IPS DF 6.9 (cell line): ENCODE results near the gene RHCG.

Experiments used
- DNase-seq: peaks from one replicate; pipeline ENCODE4 v3.0.0-alpha.2; 2013; ENCODE audit warnings: low read depth, low spot score
- H3K27ac ChIP-seq: one replicate; pipeline ENCODE4 v1.5.1; 2013; ENCODE audit warnings: low read length, control low read depth
- H3K27me3 ChIP-seq: 2 replicates; pipeline ENCODE4 v1.6.1; 2013; ENCODE audit warnings: mild to moderate bottlenecking, low read length; ENCODE audit not compliant: control insufficient read depth, insufficient read depth
- H3K36me3 ChIP-seq: 2 replicates; pipeline ENCODE4 v1.6.1; 2013; ENCODE audit warnings: low read length; ENCODE audit not compliant: control insufficient read depth, insufficient read depth
- H3K4me1 ChIP-seq: 2 replicates; pipeline ENCODE4 v1.6.1; 2013; ENCODE audit warnings: low read length; ENCODE audit not compliant: control insufficient read depth, insufficient read depth
- H3K4me3 ChIP-seq: 2 replicates; pipeline ENCODE4 v1.5.1; 2013; ENCODE audit warnings: mild to moderate bottlenecking, low read length
- H3K9me3 ChIP-seq: 2 replicates; pipeline ENCODE4 v1.6.1; 2013; ENCODE audit warnings: low read length, inconsistent platforms; ENCODE audit not compliant: control insufficient read depth, insufficient read depth
- WGBS: extraction: QIAGEN DNeasy Blood & Tissue Kit; methylation state at CpG from one replicate; pipeline ENCODE4 v1.1.7; 2013; ENCODE audit warnings: mixed read lengths, missing lambda C conversion rate; ENCODE audit not compliant: insufficient read length, insufficient coverage; 5-methylcytosine and 5-hydroxymethylcytosine counted together

RHCG gene

DNA sequence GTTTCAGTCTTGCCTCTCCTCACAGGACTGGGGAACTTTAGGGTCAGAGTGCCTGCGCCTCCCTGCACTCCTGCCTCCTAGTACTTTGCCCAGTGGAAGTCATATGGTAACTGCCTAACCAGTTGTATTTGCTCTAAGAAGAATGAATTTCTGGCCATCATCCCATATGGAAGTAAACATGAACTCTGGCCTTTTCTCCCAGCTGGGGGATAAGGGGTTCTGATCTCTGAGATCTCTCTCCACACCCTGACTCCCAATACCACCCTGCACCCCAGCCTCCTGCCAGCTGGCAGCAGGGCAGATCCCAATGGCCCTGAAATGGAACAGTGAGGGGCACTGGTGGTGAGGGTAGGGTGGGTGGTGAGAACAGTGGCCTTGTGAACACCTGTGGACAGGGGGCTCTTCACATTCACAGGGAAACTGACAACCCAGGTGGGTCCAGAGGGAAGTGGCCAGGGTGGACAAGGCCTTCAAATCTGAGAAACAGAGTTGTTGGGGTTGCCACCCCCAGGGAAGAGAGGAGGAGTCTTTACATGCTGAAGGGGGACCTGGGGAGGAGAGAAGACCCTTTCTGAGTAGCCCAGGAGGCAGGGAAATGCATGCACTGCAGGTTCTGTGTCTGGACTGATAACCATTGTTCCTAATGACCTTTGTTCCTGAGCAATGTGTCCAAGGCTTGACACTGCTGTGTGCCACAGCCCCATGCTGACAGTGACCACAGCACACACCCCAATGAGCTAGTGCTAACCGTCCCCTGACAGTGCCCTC is 36.9 kb downstream of the RHCG start:
- H3K27me3 ChIP-seq, result no peaks in the 10 kb centered on the region
- H3K9me3 ChIP-seq, result no peaks in the 10 kb centered on the region
- no peak overlapping the region for H3K4me3 ChIP-seq
- no peak for DNase-seq
- H3K36me3 ChIP-seq, result no peaks in the 10 kb centered on the region
- WGBS, result no CpG with 5 or more reads among the region's 2 CpGs
- H3K4me1 ChIP-seq, result peaks cover 4% of the 10 kb centered on the region
- H3K27ac ChIP-seq, result no peak overlapping the region

DNA sequence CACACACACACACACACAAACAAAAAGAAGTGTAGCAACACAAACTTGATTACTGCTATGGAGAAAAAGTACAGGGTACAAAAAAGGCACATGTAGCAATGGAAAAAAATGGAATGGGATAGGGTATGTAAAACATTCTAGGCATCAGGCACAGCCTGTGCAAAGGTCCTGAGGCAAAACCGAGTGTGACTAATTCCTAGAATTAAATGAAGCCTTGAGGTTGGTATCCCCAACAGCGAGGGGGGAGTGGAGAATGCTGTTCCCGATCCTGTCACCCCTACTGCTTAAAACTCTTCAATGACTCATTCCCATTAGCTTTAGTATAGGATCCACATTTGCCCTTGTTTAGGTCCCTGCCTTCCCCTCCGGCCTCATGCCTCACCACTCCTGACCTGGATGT is 37.9 kb downstream of the RHCG start:
- no CpG with 5 or more reads among the region's 4 CpGs for WGBS
- Histone ChIP-seq H3K4me1 (peaks cover 4% of the 10 kb centered on the region), H3K4me3 (no peak overlapping the region), H3K9me3 (no peaks in the 10 kb centered on the region), H3K36me3 (no peaks in the 10 kb centered on the region), H3K27me3 (no peaks in the 10 kb centered on the region), H3K27ac (no peak overlapping the region)
- no peak for DNase-seq

DNA sequence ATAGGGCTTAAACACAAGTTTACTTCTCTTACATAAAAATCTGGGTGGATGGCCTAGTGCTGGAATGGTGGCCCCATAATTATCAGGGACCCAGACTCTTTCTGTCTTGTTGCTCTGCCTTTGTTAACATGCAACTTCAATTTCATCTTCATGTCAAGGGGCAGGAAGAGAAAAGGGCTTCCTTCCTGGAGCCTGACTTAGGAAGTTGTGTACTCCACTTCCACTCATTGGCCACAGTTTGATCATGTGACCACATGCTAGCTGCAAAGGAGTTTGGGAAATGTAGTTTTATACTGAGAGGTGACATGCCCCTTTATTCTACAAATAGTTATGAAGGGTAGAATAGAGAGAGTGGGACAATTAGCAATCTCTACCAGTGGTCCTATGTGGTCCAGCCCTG is 39.3 kb downstream of the RHCG start:
- no peaks in the 10 kb centered on the region for H3K36me3 ChIP-seq
- no peak overlapping the region for H3K27ac ChIP-seq
- no peak for DNase-seq
- H3K9me3 ChIP-seq, result no peaks in the 10 kb centered on the region
- H3K4me3 ChIP-seq, result no peak overlapping the region
- peaks cover 4% of the 10 kb centered on the region for H3K4me1 ChIP-seq
- no peaks in the 10 kb centered on the region for H3K27me3 ChIP-seq

DNA sequence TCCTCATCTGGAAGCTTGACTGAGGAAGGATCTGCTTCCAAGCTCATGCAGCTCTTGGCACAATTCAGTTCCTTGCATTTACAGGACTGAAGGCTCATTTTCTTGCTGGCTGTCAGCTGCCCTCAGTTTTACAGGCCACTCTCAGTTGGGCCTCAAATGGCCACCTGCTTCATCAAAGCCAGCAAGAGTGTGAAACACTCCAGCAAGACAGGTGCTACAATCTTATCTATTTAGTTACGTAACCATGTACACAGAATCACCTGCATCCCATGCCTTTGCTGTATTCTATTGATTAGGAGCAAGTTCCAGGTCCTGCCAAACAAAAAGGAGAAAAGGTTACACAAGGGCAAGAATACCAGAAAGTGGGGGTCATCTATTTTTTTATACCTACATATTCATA is 40.8 kb downstream of the RHCG start:
- no CpG with 5 or more reads among the region's 1 CpG for WGBS
- H3K27ac ChIP-seq, result no peak overlapping the region
- H3K4me1 ChIP-seq, result peaks cover 2% of the 10 kb centered on the region

DNA sequence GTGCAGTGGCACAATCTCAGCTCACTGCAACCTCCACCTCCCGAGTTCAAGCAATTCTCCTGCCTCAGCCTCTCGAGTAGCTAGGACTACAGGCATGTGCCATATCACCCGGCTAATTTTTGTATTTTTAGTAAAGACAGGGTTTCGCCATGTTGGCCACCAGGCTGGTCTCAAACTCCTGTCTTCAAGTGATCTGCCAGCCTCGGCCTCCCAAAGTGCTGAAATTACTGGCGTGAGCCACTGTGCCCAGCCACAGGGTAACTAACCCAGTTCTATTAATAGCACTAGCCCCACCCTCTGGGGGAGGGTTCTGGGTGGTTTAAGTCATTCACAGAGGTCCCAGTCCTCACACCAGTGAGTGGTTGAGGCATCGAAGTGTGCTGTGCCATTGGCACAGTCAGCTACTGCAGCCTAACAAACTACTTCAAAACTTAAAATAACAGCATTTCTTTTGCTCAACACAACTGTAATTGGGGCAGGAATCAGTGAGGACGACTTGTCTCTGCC is 44.0 kb downstream of the RHCG start:
- 0 out of 2 replicates have a peak, but pooled peaks cover 1% of the 10 kb centered on the region for H3K4me1 ChIP-seq
- H3K27me3 ChIP-seq, result no peaks in the 10 kb centered on the region
- no peak overlapping the region for H3K27ac ChIP-seq
- no peak for DNase-seq
- H3K9me3 ChIP-seq, result no peaks in the 10 kb centered on the region
- H3K4me3 ChIP-seq, result no peak overlapping the region
- WGBS, result no CpG with 5 or more reads among the region's 8 CpGs
- H3K36me3 ChIP-seq, result no peaks in the 10 kb centered on the region

More for the DNA sequence above, 40.8 kb downstream of the RHCG start:
- no peaks in the 10 kb centered on the region for H3K36me3 ChIP-seq
- no peaks in the 10 kb centered on the region for H3K27me3 ChIP-seq
- no peak for DNase-seq
- no peaks in the 10 kb centered on the region for H3K9me3 ChIP-seq
- H3K4me3 ChIP-seq, result no peak overlapping the region

DNA sequence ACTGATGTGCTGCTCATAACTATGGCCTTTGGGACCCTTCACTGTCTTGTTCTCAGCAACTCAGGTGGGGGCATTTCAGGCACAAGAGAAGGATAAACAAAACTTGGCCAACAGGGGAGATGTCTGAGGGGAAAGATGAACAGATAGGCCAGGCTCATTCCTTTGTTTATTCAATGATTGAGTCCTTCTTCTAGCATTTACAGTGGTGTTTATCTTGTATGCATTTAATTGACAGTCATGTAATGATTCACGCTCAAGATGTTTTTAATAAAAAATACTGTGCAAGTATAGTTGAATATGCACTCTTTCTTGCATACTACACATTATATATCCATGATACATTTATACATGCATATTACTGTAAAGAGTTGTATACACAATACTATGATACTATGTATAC is 44.5 kb downstream of the RHCG start:
- DNase-seq, result no peak
- H3K27ac ChIP-seq, result no peak overlapping the region
- no peak overlapping the region for H3K4me3 ChIP-seq
- H3K9me3 ChIP-seq, result no peaks in the 10 kb centered on the region
- H3K36me3 ChIP-seq, result no peaks in the 10 kb centered on the region
- no CpG with 5 or more reads among the region's 1 CpG for WGBS
- no peaks in the 10 kb centered on the region for H3K27me3 ChIP-seq
- H3K4me1 ChIP-seq, result 0 out of 2 replicates have a peak, but pooled peaks cover 1% of the 10 kb centered on the region

DNA sequence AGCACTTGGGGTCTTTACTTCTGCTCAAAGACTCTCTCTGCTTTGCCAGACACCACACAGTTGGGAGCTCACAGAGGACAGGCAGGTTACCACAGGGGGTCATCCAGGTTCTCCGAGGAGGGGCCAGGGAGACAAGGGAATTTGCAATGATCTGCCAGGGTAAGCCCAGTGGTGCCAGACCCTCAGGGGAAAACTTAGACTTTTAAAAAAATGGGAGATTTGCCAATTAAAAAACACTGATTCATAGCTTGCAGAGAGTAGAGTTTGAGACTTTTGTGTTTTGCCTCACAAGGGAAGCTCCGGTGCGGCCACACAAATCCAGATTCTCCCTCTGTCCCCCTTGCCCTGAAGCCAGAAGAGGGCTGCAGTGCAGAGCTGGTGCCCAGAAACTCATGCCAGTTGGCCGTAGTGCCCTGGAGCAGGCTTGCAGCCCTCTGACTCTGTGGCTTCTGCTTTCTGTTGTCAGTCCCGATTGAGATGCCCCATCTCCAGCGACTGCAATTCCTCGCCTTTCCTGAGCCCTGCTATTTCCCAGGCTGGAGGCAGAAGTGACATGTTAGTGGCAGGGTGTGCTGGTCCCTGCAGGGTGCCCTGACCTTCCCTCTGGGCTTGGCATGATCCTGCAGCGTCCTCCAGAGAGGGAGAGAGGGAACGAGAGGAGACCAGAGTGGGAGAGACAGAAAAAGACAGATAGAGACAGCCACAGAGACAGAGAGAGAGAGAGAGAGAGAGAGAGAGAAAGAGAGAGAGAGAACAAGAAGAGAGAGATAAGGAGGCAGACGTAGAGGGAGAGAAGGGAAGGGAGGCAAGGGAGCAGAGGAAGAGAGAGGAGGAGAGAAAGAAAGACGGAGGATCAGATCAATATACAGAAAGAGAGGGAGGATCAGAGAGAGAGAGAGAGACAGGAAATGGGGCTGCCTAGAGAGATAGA is 46.0 kb downstream of the RHCG start:
- Histone ChIP-seq H3K9me3 (no peaks in the 10 kb centered on the region), H3K27me3 (no peaks in the 10 kb centered on the region), H3K4me1 (0 out of 2 replicates have a peak, but pooled peaks cover 1% of the 10 kb centered on the region), H3K4me3 (no peak overlapping the region), H3K36me3 (no peaks in the 10 kb centered on the region), H3K27ac (no peak overlapping the region)
- DNase-seq, result no peak
- no CpG with 5 or more reads among the region's 11 CpGs for WGBS

DNA sequence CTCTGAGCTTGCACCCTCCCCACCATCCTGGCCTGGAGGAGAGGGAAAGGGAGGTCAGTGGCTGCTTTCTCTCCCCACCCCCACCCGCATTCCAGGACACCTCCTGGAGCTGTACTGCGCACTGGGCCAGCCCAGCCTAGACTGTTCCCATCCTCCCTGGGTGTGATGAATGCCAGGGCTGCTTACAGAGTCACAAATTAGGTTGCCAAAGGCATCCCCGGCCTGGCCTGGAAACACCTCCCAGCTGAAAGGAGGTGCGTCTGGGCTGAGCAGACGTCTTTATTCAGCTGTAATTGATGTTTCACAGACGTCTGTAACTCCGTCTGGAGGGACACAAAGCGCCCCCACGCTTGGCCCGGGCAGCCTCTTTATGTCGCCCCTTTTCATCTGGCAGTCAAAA is 47.6 kb downstream of the RHCG start:
- Histone ChIP-seq H3K9me3 (no peaks in the 10 kb centered on the region), H3K36me3 (no peaks in the 10 kb centered on the region), H3K4me1 (0 out of 2 replicates have a peak, but pooled peaks cover 4% of the 10 kb centered on the region), H3K27me3 (no peaks in the 10 kb centered on the region), H3K4me3 (no peak overlapping the region), H3K27ac (no peak overlapping the region)
- WGBS, result no CpG with 5 or more reads among the region's 11 CpGs
- DNase-seq, result no peak

DNA sequence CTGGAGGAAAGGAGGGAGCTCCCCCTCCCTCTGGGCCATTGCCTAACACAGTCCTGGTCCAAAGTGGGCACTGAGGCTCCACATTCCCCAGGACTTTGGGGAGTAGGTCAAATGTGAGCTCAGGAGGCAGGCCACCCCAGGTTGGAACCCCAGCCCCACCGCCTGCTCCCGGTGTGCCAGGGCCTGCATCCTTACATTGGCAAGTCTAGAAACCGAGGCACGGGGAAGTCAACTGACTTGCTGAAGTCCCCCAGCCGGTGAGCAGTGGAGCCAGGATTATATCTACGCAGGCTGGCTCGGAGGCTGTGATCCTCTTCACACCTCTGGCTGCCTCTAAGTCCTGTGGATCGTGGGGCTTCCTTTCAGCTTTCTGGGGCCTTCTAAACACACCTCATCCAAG is 48.7 kb downstream of the RHCG start:
- Histone ChIP-seq H3K4me3 (no peak overlapping the region), H3K27me3 (no peaks in the 10 kb centered on the region), H3K4me1 (0 out of 2 replicates have a peak, but pooled peaks cover 4% of the 10 kb centered on the region), H3K27ac (no peak overlapping the region), H3K36me3 (no peaks in the 10 kb centered on the region), H3K9me3 (no peaks in the 10 kb centered on the region)
- WGBS, result no CpG with 5 or more reads among the region's 8 CpGs
- DNase-seq, result no peak

DNA sequence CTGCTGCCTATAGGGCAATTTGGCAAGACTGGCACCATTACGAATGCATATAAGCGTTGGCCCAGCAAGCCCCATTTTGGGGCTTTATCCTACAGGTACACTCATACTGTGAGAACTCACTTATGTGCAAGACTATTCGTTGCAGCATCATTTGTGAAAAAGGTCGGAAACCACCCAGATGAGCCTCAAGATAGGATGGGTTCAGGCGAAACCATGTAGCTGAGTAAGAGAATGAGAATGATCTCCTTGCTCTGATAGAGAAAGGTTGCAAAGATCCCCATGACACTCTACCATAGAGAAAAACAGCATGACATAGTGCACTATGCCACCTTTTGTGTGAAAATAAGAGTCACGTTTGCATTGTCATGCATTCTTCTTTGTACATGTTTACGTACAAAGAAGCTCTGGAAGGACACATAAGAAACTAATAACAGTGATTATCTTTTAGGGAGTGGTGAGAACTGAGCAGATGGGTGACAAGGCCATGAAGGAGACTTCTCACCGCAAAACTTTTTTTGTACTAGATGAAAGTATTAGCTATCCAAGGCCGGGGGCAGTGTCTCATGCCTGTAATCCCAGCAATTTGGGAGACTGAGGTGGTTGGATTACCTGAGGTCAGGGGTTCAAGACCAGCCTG is 50.0 kb downstream of the RHCG start:
- no CpG with 5 or more reads among the region's 9 CpGs for WGBS
- DNase-seq, result no peak

More for the DNA sequence above, 50.0 kb downstream of the RHCG start:
- Histone ChIP-seq H3K4me1 (0 out of 2 replicates have a peak, but pooled peaks cover 4% of the 10 kb centered on the region), H3K9me3 (no peaks in the 10 kb centered on the region), H3K27me3 (no peaks in the 10 kb centered on the region), H3K36me3 (no peaks in the 10 kb centered on the region), H3K4me3 (no peak overlapping the region), H3K27ac (no peak overlapping the region)
